Measurements from ENCODE around the gene DAPK3. TPM values are rescaled to one million over a fixed set of nuclear protein-coding genes. Genes with fewer than 3 reads are reported as not detected.

The DAPK3 gene
- total RNA-seq, 2 experiments from 2014 or later, result 32.4 to 33.3 TPM

DNA sequence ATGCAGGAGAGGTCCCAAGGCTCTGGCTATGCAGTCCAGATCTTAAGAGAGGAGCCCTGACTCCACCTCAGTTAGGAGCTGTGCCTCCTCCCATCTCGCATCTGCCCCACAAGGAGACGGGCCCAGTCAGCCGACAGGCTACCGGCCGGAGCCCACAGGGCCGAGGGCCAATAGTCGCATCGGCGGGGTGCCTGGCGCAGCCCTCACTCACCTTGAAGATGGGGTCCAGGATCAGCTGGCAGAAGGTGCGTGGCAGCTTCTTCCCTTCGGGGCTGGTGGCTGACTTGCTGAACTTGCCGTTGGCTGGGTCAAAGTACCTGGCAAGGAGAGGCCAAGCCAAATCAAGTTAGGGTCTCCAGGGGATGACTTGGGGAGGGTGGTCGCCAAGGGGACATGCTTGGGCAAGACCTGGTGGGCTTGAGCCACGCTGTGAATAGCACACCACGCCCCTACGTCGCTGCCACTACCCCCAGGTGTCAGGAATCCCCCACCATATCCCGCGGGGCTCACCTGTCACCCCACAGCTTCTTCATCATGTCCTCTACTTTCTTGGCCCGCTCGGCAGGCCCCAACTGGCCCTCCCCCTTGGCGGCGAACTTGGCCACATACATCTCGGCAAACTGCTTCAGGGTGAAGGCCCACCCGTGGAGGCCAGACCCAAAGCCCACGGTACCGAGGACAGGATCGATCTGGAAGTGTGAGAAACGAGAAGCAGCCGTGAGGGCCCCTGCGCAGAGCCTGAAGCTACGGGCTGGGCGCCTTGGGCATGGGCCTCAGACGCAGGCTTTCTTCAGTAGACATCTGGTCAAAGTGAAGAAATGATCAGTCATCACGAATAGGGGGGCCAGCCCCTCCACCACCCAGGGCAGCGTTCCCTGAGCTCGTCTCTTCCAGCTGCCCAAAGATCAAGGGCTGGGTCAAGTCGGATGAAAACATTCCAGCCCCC, 11.1 kb upstream of the DAPK3 start:
- Mint-ChIP-seq H3K36me3 (peaks cover 75% of the 10 kb centered on the region), H3K27ac (no peak overlapping the region), H3K4me3 (peak overlapping the region; percentile 96), H3K27me3 (no peaks in the 10 kb centered on the region), H3K9me3 (no peaks in the 10 kb centered on the region), H3K4me1 (ENCODE audit: low read depth) (peaks cover 44% of the 10 kb centered on the region)
- ChIA-PET CTCF (no interaction called here), POLR2A (interaction anchor here (5.2 kb wide), 1 partner anchor 11 kb away, joined by 51 read pairs; the partner anchor contains the start of gene DAPK3)
- intact Hi-C loops (cut with micrococcal nuclease), result no loop called here
- no peak for DNase-seq

DNA sequence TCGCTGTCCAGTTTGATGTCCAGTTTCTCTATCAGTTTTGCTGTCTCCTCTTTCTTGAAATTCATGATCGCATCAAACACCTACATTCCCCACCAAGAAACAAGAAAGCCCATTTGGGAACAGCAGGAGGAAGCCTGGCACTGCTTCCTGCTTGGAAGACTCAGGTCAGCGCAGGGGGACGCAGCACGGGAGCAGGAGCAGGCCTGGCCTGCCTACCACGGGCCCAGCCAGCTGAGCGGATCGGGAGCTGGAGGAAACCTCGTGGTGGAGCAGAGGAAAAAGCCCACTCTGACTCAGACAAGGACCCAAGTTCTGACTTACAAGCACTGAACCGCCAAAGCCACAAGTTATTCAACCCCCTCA, 10.5 kb upstream of the DAPK3 start:
- H3K9me3 Mint-ChIP-seq, result no peaks in the 10 kb centered on the region

DNA sequence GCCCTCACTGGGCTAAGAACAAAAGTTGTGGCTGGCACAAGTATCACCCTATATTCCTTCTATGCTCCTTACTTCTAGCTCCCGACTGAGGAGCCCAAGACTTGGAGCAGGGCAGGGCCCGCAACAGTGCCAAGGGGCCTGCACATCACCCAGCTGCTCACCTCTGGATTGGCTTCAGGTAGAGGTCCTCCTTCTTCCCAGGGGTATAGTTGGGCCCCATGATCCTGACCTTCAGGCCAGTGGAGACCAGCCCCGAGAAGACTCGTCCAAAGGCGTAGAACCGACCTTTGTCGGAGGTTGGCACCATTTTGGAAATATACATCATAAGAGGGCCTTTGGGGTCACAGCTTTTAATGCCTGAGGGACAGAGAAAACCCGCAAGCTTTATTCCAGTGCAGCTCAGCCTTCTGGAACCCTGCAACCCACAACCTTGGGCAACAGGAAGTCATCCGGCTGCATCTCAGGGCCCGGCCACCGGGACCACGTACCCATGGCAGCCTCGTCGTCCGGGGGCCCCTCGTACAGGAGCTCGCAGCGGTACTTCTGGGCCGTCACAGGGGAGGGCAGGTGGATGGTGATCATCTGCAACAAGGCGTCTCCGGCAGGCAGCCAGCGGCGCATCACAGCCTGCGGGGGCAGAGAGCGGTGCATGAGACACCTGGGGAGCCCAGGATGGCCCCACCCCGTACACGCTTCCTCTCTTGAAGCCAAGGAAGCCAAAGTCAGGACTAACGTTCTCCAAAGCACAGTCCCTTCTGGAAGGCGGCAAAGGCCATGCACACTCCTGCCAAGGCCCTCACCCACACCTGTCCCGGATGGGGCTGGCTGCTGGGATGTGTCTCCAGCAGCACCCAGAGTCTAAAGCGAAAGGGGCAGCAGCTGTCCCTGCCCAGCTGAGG, 9.7 kb upstream of the DAPK3 start:
- Mint-ChIP-seq H3K9me3 (no peaks in the 10 kb centered on the region), H3K27me3 (no peaks in the 10 kb centered on the region), H3K4me1 (ENCODE audit: low read depth) (peaks cover 36% of the 10 kb centered on the region), H3K27ac (no peak overlapping the region), H3K36me3 (peaks cover 89% of the 10 kb centered on the region), H3K4me3 (no peak overlapping the region)
- ChIA-PET POLR2A (interaction anchor here (0.8 to 1.8 kb wide), 2 partner anchors 9 to 17 kb away, joined by 3 to 9 read pairs; partner anchors contain the start of gene DAPK3), CTCF (no interaction called here)
- intact Hi-C loops (cut with micrococcal nuclease), result no loop called here
- DNase-seq, result no peak

More for the DNA sequence above, 10.5 kb upstream of the DAPK3 start:
- Mint-ChIP-seq H3K36me3 (peaks cover 81% of the 10 kb centered on the region), H3K4me1 (ENCODE audit: low read depth) (peaks cover 38% of the 10 kb centered on the region), H3K27ac (peak overlapping the region; percentile 54), H3K4me3 (no peak overlapping the region), H3K27me3 (no peaks in the 10 kb centered on the region)
- CTCF ChIA-PET, result no interaction called here
- DNase-seq, result no peak
- POLR2A ChIA-PET, result interaction anchor here (0.8 to 5.2 kb wide), 2 partner anchors 10 to 16 kb away, joined by 3 to 51 read pairs; partner anchors contain the start of gene DAPK3
- intact Hi-C loops (cut with micrococcal nuclease), result no loop called here

GRCh38 chr19:3979674-3980352, 8.9 kb upstream of the DAPK3 start:
- POLR2A ChIA-PET, result interaction anchor here (1.8 kb wide), 1 partner anchor 8 kb away, joined by 9 read pairs; the partner anchor contains the start of gene DAPK3
- H3K4me3 Mint-ChIP-seq, result no peak overlapping the region
- CTCF ChIA-PET, result interaction anchor here (1.2 kb wide), 1 partner anchor 8 kb away, joined by 3 read pairs; no protein-coding TSS in a partner anchor
- intact Hi-C loops (cut with micrococcal nuclease), result no loop called here
- H3K4me1 Mint-ChIP-seq (ENCODE audit: low read depth), result peaks cover 36% of the 10 kb centered on the region
- H3K36me3 Mint-ChIP-seq, result peaks cover 84% of the 10 kb centered on the region
- no peak for DNase-seq
- no peak overlapping the region for H3K27ac Mint-ChIP-seq
- H3K9me3 Mint-ChIP-seq, result no peaks in the 10 kb centered on the region
- no peaks in the 10 kb centered on the region for H3K27me3 Mint-ChIP-seq

- no peak overlapping the region for H3K27ac Mint-ChIP-seq
- H3K36me3 Mint-ChIP-seq, result peaks cover 79% of the 10 kb centered on the region
- CTCF ChIA-PET, result interaction anchor here (1.2 kb wide), 1 partner anchor 8 kb away, joined by 3 read pairs; no protein-coding TSS in a partner anchor
- no peak overlapping the region for H3K4me3 Mint-ChIP-seq
- no peaks in the 10 kb centered on the region for H3K27me3 Mint-ChIP-seq
- no peak for DNase-seq
- no peaks in the 10 kb centered on the region for H3K9me3 Mint-ChIP-seq
- H3K4me1 Mint-ChIP-seq (ENCODE audit: low read depth), result peaks cover 35% of the 10 kb centered on the region
- intact Hi-C loops (cut with micrococcal nuclease), result no loop called here
- POLR2A ChIA-PET, result interaction anchor here (1.8 kb wide), 1 partner anchor 8 kb away, joined by 9 read pairs; the partner anchor contains the start of gene DAPK3
Observed at GRCh38 chr19:3979289-3979673, 8.4 kb upstream of the DAPK3 start.

DNA sequence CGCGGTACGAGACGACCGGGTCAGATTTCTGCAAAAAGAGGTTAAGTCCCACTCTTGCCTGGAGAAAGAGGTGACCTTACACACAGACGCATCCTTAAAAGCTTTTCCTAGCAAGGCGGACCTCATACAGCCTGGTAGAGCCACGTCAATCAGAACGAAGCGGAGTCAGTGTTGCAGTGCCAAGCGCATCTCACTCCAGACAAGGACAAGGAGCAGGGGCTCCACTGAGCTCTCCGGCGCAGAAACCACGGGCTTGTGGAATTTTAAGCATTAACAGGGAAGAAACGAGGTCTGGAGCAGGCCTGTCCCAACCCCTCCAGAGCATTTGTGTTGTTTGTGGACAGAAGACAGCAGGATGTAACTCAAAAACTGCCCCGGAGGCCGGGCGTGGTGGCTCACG, 7.2 kb upstream of the DAPK3 start:
- Mint-ChIP-seq H3K4me3 (no peak overlapping the region), H3K27ac (peak overlapping the region; percentile 38), H3K9me3 (no peaks in the 10 kb centered on the region), H3K36me3 (peaks cover 67% of the 10 kb centered on the region), H3K27me3 (no peaks in the 10 kb centered on the region), H3K4me1 (ENCODE audit: low read depth) (peaks cover 24% of the 10 kb centered on the region)
- no peak for DNase-seq
- ChIA-PET CTCF (no interaction called here), POLR2A (interaction anchor here (1.4 kb wide), 1 partner anchor 10 kb away, joined by 4 read pairs; no protein-coding TSS in a partner anchor)
- intact Hi-C loops (cut with micrococcal nuclease), result no loop called here

- intact Hi-C loops (cut with micrococcal nuclease), result no loop called here
- H3K36me3 Mint-ChIP-seq, result peaks cover 61% of the 10 kb centered on the region
- no peak overlapping the region for H3K4me3 Mint-ChIP-seq
- CTCF ChIA-PET, result no interaction called here
- H3K27me3 Mint-ChIP-seq, result no peaks in the 10 kb centered on the region
- POLR2A ChIA-PET, result interaction anchor here (0.6 to 1.4 kb wide), 4 partner anchors 8 to 217 kb away, joined by 3 to 8 read pairs (median 4); partner anchors contain the start of gene EEF2
- H3K4me1 Mint-ChIP-seq (ENCODE audit: low read depth), result peaks cover 18% of the 10 kb centered on the region
- H3K27ac Mint-ChIP-seq, result peak overlapping the region; percentile 45
- H3K9me3 Mint-ChIP-seq, result no peaks in the 10 kb centered on the region
- no peak for DNase-seq
Observed at GRCh38 chr19:3977242-3978143, 6.6 kb upstream of the DAPK3 start.

- POLR2A ChIA-PET, result interaction anchor here (0.6 to 1.3 kb wide), 3 partner anchors 9 to 216 kb away, joined by 3 to 8 read pairs (median 4); partner anchors contain the start of gene EEF2
- intact Hi-C loops (cut with micrococcal nuclease), result no loop called here
- no peaks in the 10 kb centered on the region for H3K9me3 Mint-ChIP-seq
- no peak overlapping the region for H3K4me3 Mint-ChIP-seq
- peaks cover 53% of the 10 kb centered on the region for H3K36me3 Mint-ChIP-seq
- CTCF ChIA-PET, result no interaction called here
- peaks cover 17% of the 10 kb centered on the region for H3K4me1 Mint-ChIP-seq (ENCODE audit: low read depth)
- H3K27me3 Mint-ChIP-seq, result no peaks in the 10 kb centered on the region
- DNase-seq, result no peak
- no peak overlapping the region for H3K27ac Mint-ChIP-seq
Observed at GRCh38 chr19:3976495-3977241, 5.8 kb upstream of the DAPK3 start.

DNA sequence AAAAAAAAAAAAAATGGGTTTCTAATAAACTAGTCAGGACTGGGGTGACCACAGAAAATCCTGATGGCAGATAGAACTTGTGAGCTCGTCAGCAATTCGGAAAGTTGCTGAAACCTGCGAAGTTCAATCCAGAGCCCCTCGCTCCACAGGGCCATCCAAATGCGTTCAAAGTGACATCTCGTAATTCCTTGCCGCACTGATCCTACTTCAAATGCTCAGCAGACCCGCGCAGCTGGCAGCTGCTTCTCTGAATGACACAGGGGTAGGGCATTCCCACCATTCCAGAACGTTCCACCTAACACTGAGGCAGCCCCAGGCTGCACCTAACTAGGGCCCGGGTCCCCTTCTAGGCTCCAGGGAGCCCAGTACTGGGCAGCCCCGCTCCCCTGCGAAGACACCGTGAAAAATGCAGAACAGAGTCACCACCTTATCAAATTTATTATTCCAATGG, 4.8 kb upstream of the DAPK3 start:
- Mint-ChIP-seq H3K27me3 (no peaks in the 10 kb centered on the region), H3K9me3 (no peaks in the 10 kb centered on the region), H3K36me3 (peaks cover 43% of the 10 kb centered on the region), H3K4me1 (ENCODE audit: low read depth) (peaks cover 12% of the 10 kb centered on the region), H3K4me3 (no peak overlapping the region), H3K27ac (no peak overlapping the region)
- ChIA-PET CTCF (interaction anchor here (1.4 to 1.5 kb wide), 2 partner anchors 10 to 12 kb away, joined by 5 to 6 read pairs; partner anchors contain the start of gene EEF2), POLR2A (interaction anchor here (0.6 to 1.5 kb wide), 4 partner anchors 9 to 178 kb away, joined by 3 to 9 read pairs (median 4); partner anchors contain the start of gene EEF2)
- no peak for DNase-seq
- intact Hi-C loops (cut with micrococcal nuclease), result no loop called here

- H3K9me3 Mint-ChIP-seq, result no peaks in the 10 kb centered on the region
- H3K4me3 Mint-ChIP-seq, result no peak overlapping the region
- H3K27me3 Mint-ChIP-seq, result no peaks in the 10 kb centered on the region
- H3K4me1 Mint-ChIP-seq (ENCODE audit: low read depth), result peaks cover 15% of the 10 kb centered on the region
- H3K36me3 Mint-ChIP-seq, result peaks cover 40% of the 10 kb centered on the region
- ChIA-PET POLR2A (interaction anchor here (1.0 to 1.5 kb wide), 3 partner anchors 9 to 13 kb away, joined by 3 to 9 read pairs (median 4); partner anchors contain the start of gene EEF2), CTCF (interaction anchor here (1.4 to 1.5 kb wide), 2 partner anchors 11 to 13 kb away, joined by 5 to 6 read pairs; partner anchors contain the start of gene EEF2)
- DNase-seq, result no peak
- no peak overlapping the region for H3K27ac Mint-ChIP-seq
- intact Hi-C loops (cut with micrococcal nuclease), result no loop called here
Observed at GRCh38 chr19:3975144-3975543, 4.2 kb upstream of the DAPK3 start.
